GM23338 (cell line): Measurements from ENCODE around the gene HNRNPF. TPM values are rescaled to one million over a fixed set of nuclear protein-coding genes. Genes with fewer than 3 reads are reported as not detected.
A peak's percentile ranks its signal among the peaks of the same experiment; 100 is the strongest.

Experiments
- ATAC-seq: fragments of 200-7000 bp; cut with Tn5 transposase; 3 replicates; pipeline ENCODE4 v1.9.1; 2020
- DNase-seq: peaks from one replicate; pipeline ENCODE4 v3.0.0-alpha.2; 2015; ENCODE audit warnings: low spot score
- H2AFZ ChIP-seq: fragments of 200-600 bp; sonication (generic); 2 replicates; pipeline ENCODE4 v1.8.0; 2016; ENCODE audit warnings: antibody characterized with exemption, mild to moderate bottlenecking, moderate library complexity
- H3F3A ChIP-seq: fragments of 200-600 bp; sonication (generic); replicated peaks from 2 replicates; pipeline ENCODE4 v1.8.0; 2017; ENCODE audit warnings: antibody characterized with exemption, mixed run types, low read depth
- H3K27ac ChIP-seq: fragments of 200-600 bp; sonication (generic); 2 replicates; pipeline ENCODE4 v1.6.1; 2016; ENCODE audit warnings: low read depth
- H3K27me3 ChIP-seq: fragments of 200-600 bp; sonication (generic); 2 replicates; pipeline ENCODE4 v1.8.0; 2016; ENCODE audit warnings: mild to moderate bottlenecking, mixed run types, moderate library complexity; ENCODE audit not compliant: insufficient read depth
- H3K36me3 ChIP-seq: fragments of 200-600 bp; sonication (generic); 2 replicates; pipeline ENCODE4 v1.8.0; 2016; ENCODE audit warnings: mild to moderate bottlenecking; ENCODE audit not compliant: insufficient read depth
- H3K4me1 ChIP-seq: fragments of 200-600 bp; sonication (generic); 2 replicates; pipeline ENCODE4 v1.8.0; 2016; ENCODE audit warnings: mild to moderate bottlenecking, moderate library complexity; ENCODE audit not compliant: insufficient read depth
- H3K4me2 ChIP-seq: fragments of 200-600 bp; sonication (generic); 2 replicates; pipeline ENCODE4 v1.7.1; 2017; ENCODE audit warnings: mixed run types
- H3K4me3 ChIP-seq: fragments of 200-600 bp; sonication (generic); 2 replicates; pipeline ENCODE4 v1.6.1; 2016; ENCODE audit warnings: mixed run types
- H3K79me2 ChIP-seq: fragments of 200-600 bp; sonication (generic); replicated peaks from 2 replicates; pipeline ENCODE4 v1.8.0; 2017; ENCODE audit warnings: mild to moderate bottlenecking; ENCODE audit not compliant: insufficient read depth
- H3K9me2 ChIP-seq: fragments of 200-600 bp; sonication (generic); 2 replicates; pipeline ENCODE4 v1.8.0; 2017; ENCODE audit not compliant: insufficient read depth
- H4K20me1 ChIP-seq: fragments of 200-600 bp; sonication (generic); replicated peaks from 2 replicates; pipeline ENCODE4 v1.8.0; 2017; ENCODE audit warnings: mild to moderate bottlenecking; ENCODE audit not compliant: insufficient read depth
- H3K27ac Mint-ChIP-seq: 2 replicates; pipeline ENCODE4 v1.8.0; 2020; ENCODE audit warnings: inconsistent platforms, mild to moderate bottlenecking, moderate library complexity, mixed read lengths
- H3K27me3 Mint-ChIP-seq: 3 replicates; pipeline ENCODE4 v1.8.0; 2022; ENCODE audit warnings: low read depth, mild to moderate bottlenecking, moderate library complexity, mixed read lengths, inconsistent platforms; ENCODE audit not compliant: insufficient read depth, poor library complexity
- H3K36me3 Mint-ChIP-seq: 3 replicates; pipeline ENCODE4 v1.8.0; 2021; ENCODE audit warnings: low read depth, mild to moderate bottlenecking, inconsistent platforms, moderate library complexity, mixed read lengths
- H3K4me1 Mint-ChIP-seq: 3 replicates; pipeline ENCODE4 v1.8.0; 2020; ENCODE audit warnings: mild to moderate bottlenecking, inconsistent platforms, mixed read lengths
- H3K4me3 Mint-ChIP-seq: 3 replicates; pipeline ENCODE4 v1.8.0; 2021; ENCODE audit warnings: moderate library complexity, mild to moderate bottlenecking, inconsistent platforms, mixed read lengths
- H3K9me3 Mint-ChIP-seq: 3 replicates; pipeline ENCODE4 v1.8.0; 2020; ENCODE audit warnings: moderate library complexity, mild to moderate bottlenecking, inconsistent platforms, mixed read lengths
- CREB1 ChIP-seq: fragments of 250-450 bp; sonication (Bioruptor Pico); IDR thresholded peaks from 2 replicates; pipeline ENCODE4 v1.5.0; 2020; ENCODE audit warnings: low read depth, mild to moderate bottlenecking, moderate library complexity
- CTCF ChIP-seq, 2 experiments: fragments of 200-600 bp in 1 of 2; sonication (generic) in 1 of 2; conservative IDR thresholded peaks; 2 replicates each; pipeline versions ENCODE4 v1.5.1 to v1.6.1; 2016 to 2017; ENCODE audit warnings: antibody characterized with exemption in 2 of 2, low read depth in 2 of 2, mild to moderate bottlenecking in 2 of 2, moderate library complexity in 1 of 2
- ETS1 ChIP-seq: IDR thresholded peaks from 2 replicates; pipeline ENCODE4 v1.6.1; 2016; ENCODE audit warnings: antibody characterized with exemption
- EZH2 ChIP-seq: fragments of 200-600 bp; sonication (generic); IDR thresholded peaks from one replicate; pipeline ENCODE4 v1.8.0; 2017; ENCODE audit warnings: antibody characterized with exemption, mild to moderate bottlenecking, low read depth; ENCODE audit not compliant: unreplicated experiment
- EZH2phosphoT487 ChIP-seq: fragments of 200-600 bp; sonication (generic); IDR thresholded peaks from one replicate; pipeline ENCODE4 v1.8.1; 2018; ENCODE audit warnings: antibody characterized with exemption; ENCODE audit not compliant: unreplicated experiment
- JUNB ChIP-seq: IDR thresholded peaks from one replicate; pipeline ENCODE4 v1.6.1; 2016; ENCODE audit warnings: antibody characterized with exemption; ENCODE audit not compliant: unreplicated experiment
- NANOG ChIP-seq: IDR thresholded peaks from 2 replicates; pipeline ENCODE4 v1.6.1; 2016; ENCODE audit warnings: antibody characterized with exemption, borderline replicate concordance
- POLR2AphosphoS5 ChIP-seq: IDR thresholded peaks from 2 replicates; pipeline ENCODE4 v1.6.1; 2016; ENCODE audit warnings: antibody characterized with exemption, low read depth
- STAT1 ChIP-seq: IDR thresholded peaks from one replicate; pipeline ENCODE4 v1.6.1; 2016; ENCODE audit warnings: antibody characterized with exemption; ENCODE audit not compliant: unreplicated experiment
- ZNF114 ChIP-seq: fragments of 250-450 bp; sonication (Bioruptor Pico); IDR thresholded peaks from 2 replicates; pipeline ENCODE4 v1.5.0; 2020; ENCODE audit warnings: mild to moderate bottlenecking, moderate library complexity
- ZNF331 ChIP-seq: fragments of 250-450 bp; sonication (Bioruptor Pico); IDR thresholded peaks from 2 replicates; pipeline ENCODE4 v1.5.0; 2020; ENCODE audit warnings: low read depth, mild to moderate bottlenecking, moderate library complexity
- polyA plus RNA-seq: library from polyadenylated mRNA; unstranded; fragments of >200 nt; fragmentation: Nextera tagmentation; extraction: Ambion mirVana; gene quantifications from 2 replicates; pipeline ENCODE4 v1.2.1, GENCODE V29; 2016
- total RNA-seq: library from RNA; depleted of rRNA; stranded (reverse); fragments of >200 nt; shearing (Covaris generic); gene quantifications from 2 replicates; pipeline ENCODE4 v1.2.3, GENCODE V29; 2014
- TF ChIP-seq, protein P1 (sequence below): fragments of 250-450 bp; sonication (Bioruptor Pico); IDR thresholded peaks from 2 replicates; pipeline ENCODE4 v1.5.0; 2020; ENCODE audit warnings: mild to moderate bottlenecking, moderate library complexity
- TF ChIP-seq, protein P2 (sequence below): IDR thresholded peaks from one replicate; pipeline ENCODE4 v1.6.1; 2018; ENCODE audit warnings: antibody characterized with exemption; ENCODE audit not compliant: unreplicated experiment

HNRNPF gene
- total and polyA plus RNA-seq, 2 experiments from 2014 or later = 210 to 378 TPM

GRCh38 chr10:43385412-43386004 lies 23.5 kb downstream of the HNRNPF start:
- no peak overlapping the region for H3K4me3 ChIP-seq
- no peak overlapping the region for H2AFZ ChIP-seq
- Mint-ChIP-seq H3K27me3 (peaks cover 14% of the 10 kb centered on the region), H3K4me3 (no peak overlapping the region), H3K4me1 (peaks cover 6% of the 10 kb centered on the region; the same call in 2 of the 3 replicates), H3K36me3 (peaks cover 52% of the 10 kb centered on the region), H3K9me3 (no peaks in the 10 kb centered on the region; the same call in 2 of the 3 replicates), H3K27ac (no peak overlapping the region)
- no peaks in the 10 kb centered on the region for H3K9me2 ChIP-seq
- H4K20me1 ChIP-seq = peaks cover 46% of the 10 kb centered on the region
- H3K27me3 ChIP-seq = no peaks in the 10 kb centered on the region
- H3K27ac ChIP-seq = peak overlapping the region; percentile 60; the same call in 1 of the 2 replicates
- no peak for ATAC-seq
- DNase-seq = no peak
- H3K4me2 ChIP-seq = no peak overlapping the region
- H3K4me1 ChIP-seq = no peaks in the 10 kb centered on the region
- H3F3A ChIP-seq = peaks cover 50% of the 10 kb centered on the region
- H3K36me3 ChIP-seq = peaks cover 51% of the 10 kb centered on the region
- TF ChIP-seq ZNF331 (CRISPR knock-in tag) (no peak), ETS1 (no peak), CTCF (conservative IDR thresholded peaks at IDR 0.05; ENCODE audit: low read depth in 2 of 2) (no peak), CREB1 (CRISPR knock-in tag) (no peak), ZNF114 (CRISPR knock-in tag) (no peak), EZH2 (no peak), POLR2AphosphoS5 (no peak), STAT1 (no peak), JUNB (no peak), EZH2phosphoT487 (no peak), NANOG (no peak)
- TF ChIP-seq, protein P1, sequence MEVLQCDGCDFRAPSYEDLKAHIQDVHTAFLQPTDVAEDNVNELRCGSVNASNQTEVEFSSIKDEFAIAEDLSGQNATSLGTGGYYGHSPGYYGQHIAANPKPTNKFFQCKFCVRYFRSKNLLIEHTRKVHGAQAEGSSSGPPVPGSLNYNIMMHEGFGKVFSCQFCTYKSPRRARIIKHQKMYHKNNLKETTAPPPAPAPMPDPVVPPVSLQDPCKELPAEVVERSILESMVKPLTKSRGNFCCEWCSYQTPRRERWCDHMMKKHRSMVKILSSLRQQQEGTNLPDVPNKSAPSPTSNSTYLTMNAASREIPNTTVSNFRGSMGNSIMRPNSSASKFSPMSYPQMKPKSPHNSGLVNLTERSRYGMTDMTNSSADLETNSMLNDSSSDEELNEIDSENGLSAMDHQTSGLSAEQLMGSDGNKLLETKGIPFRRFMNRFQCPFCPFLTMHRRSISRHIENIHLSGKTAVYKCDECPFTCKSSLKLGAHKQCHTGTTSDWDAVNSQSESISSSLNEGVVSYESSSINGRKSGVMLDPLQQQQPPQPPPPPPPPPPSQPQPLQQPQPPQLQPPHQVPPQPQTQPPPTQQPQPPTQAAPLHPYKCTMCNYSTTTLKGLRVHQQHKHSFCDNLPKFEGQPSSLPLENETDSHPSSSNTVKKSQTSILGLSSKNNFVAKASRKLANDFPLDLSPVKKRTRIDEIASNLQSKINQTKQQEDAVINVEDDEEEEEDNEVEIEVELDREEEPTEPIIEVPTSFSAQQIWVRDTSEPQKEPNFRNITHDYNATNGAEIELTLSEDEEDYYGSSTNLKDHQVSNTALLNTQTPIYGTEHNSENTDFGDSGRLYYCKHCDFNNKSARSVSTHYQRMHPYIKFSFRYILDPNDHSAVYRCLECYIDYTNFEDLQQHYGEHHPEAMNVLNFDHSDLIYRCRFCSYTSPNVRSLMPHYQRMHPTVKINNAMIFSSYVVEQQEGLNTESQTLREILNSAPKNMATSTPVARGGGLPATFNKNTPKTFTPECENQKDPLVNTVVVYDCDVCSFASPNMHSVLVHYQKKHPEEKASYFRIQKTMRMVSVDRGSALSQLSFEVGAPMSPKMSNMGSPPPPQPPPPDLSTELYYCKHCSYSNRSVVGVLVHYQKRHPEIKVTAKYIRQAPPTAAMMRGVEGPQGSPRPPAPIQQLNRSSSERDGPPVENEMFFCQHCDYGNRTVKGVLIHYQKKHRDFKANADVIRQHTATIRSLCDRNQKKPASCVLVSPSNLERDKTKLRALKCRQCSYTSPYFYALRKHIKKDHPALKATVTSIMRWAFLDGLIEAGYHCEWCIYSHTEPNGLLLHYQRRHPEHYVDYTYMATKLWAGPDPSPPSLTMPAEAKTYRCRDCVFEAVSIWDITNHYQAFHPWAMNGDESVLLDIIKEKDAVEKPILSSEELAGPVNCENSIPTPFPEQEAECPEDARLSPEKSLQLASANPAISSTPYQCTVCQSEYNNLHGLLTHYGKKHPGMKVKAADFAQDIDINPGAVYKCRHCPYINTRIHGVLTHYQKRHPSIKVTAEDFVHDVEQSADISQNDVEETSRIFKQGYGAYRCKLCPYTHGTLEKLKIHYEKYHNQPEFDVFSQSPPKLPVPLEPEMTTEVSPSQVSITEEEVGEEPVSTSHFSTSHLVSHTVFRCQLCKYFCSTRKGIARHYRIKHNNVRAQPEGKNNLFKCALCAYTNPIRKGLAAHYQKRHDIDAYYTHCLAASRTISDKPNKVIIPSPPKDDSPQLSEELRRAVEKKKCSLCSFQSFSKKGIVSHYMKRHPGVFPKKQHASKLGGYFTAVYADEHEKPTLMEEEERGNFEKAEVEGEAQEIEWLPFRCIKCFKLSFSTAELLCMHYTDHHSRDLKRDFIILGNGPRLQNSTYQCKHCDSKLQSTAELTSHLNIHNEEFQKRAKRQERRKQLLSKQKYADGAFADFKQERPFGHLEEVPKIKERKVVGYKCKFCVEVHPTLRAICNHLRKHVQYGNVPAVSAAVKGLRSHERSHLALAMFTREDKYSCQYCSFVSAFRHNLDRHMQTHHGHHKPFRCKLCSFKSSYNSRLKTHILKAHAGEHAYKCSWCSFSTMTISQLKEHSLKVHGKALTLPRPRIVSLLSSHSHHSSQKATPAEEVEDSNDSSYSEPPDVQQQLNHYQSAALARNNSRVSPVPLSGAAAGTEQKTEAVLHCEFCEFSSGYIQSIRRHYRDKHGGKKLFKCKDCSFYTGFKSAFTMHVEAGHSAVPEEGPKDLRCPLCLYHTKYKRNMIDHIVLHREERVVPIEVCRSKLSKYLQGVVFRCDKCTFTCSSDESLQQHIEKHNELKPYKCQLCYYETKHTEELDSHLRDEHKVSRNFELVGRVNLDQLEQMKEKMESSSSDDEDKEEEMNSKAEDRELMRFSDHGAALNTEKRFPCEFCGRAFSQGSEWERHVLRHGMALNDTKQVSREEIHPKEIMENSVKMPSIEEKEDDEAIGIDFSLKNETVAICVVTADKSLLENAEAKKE (CRISPR knock-in tag) = no peak
- TF ChIP-seq, protein P2, sequence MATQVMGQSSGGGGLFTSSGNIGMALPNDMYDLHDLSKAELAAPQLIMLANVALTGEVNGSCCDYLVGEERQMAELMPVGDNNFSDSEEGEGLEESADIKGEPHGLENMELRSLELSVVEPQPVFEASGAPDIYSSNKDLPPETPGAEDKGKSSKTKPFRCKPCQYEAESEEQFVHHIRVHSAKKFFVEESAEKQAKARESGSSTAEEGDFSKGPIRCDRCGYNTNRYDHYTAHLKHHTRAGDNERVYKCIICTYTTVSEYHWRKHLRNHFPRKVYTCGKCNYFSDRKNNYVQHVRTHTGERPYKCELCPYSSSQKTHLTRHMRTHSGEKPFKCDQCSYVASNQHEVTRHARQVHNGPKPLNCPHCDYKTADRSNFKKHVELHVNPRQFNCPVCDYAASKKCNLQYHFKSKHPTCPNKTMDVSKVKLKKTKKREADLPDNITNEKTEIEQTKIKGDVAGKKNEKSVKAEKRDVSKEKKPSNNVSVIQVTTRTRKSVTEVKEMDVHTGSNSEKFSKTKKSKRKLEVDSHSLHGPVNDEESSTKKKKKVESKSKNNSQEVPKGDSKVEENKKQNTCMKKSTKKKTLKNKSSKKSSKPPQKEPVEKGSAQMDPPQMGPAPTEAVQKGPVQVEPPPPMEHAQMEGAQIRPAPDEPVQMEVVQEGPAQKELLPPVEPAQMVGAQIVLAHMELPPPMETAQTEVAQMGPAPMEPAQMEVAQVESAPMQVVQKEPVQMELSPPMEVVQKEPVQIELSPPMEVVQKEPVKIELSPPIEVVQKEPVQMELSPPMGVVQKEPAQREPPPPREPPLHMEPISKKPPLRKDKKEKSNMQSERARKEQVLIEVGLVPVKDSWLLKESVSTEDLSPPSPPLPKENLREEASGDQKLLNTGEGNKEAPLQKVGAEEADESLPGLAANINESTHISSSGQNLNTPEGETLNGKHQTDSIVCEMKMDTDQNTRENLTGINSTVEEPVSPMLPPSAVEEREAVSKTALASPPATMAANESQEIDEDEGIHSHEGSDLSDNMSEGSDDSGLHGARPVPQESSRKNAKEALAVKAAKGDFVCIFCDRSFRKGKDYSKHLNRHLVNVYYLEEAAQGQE = no peak
- peaks cover 32% of the 10 kb centered on the region for H3K79me2 ChIP-seq
